ENCODE measurements around the gene SCN8A.

The SCN8A gene

DNA sequence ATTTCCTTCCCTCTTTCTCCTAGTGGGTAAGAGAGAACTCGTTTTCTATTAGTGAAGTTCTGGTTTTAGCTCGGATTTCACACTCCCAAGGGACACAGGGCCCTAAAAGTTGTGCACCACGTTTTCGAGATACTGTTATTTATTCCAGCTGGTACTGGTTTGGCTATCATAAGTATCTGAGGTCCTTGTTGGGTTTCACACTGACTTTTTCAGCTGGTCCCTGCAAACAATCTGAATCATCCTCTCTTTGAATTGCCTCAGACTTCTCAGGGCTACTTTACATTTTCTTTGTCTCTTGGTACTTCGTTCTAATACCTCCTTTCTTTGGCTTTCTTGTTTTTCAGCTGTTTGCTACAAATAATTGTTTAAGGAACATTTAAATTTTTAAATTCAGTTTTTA lies 75.7 kb downstream of the SCN8A start:
- Mint-ChIP-seq H3K27ac (no peak overlapping the region), H3K4me1 (peaks cover 31% of the 10 kb centered on the region), H3K27me3 (ENCODE audit: low read depth, poor library complexity) (peaks cover 2% of the 10 kb centered on the region), H3K4me3 (no peak overlapping the region), H3K36me3 (ENCODE audit: low read depth) (no peaks in the 10 kb centered on the region), H3K9me3 (no peaks in the 10 kb centered on the region)
- no peak for DNase-seq
- TF ChIP-seq CTCF (IDR thresholded peaks at IDR 0.05), result no peak

DNA sequence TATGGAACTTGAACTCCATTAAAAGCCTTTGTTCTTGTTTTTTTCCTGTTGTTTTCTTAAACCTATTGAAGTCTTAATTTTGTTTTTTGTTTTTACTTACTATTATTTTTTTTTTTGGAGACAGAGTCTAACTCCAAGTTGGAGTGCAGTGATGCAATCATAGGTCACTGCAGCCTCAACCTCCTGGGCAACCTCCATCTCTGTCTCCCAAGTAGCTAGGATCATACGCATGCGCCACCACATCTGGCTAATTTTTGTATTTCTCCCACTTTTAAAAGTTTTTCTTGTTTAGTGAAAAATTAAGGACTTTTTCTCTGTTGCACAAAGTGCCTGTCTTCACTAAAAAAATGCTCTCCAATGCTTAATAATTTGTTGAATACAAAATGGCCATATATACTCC lies 76.2 kb downstream of the SCN8A start:
- Mint-ChIP-seq H3K36me3 (ENCODE audit: low read depth) (no peaks in the 10 kb centered on the region), H3K9me3 (no peaks in the 10 kb centered on the region), H3K4me1 (peaks cover 25% of the 10 kb centered on the region), H3K27me3 (ENCODE audit: low read depth, poor library complexity) (peaks cover 2% of the 10 kb centered on the region), H3K4me3 (no peak overlapping the region), H3K27ac (no peak overlapping the region)
- no peak for DNase-seq
- TF ChIP-seq CTCF (IDR thresholded peaks at IDR 0.05), result no peak

GRCh38 chr12:51669271-51669670 lies 78.2 kb downstream of the SCN8A start:
- Mint-ChIP-seq H3K4me1 (peaks cover 15% of the 10 kb centered on the region), H3K9me3 (no peaks in the 10 kb centered on the region), H3K4me3 (no peak overlapping the region), H3K27me3 (ENCODE audit: low read depth, poor library complexity) (peaks cover 7% of the 10 kb centered on the region), H3K27ac (no peak overlapping the region), H3K36me3 (ENCODE audit: low read depth) (no peaks in the 10 kb centered on the region)
- no peak for TF ChIP-seq CTCF (IDR thresholded peaks at IDR 0.05)
- DNase-seq, result no peak

- Mint-ChIP-seq H3K27ac (no peak overlapping the region), H3K4me3 (no peak overlapping the region), H3K9me3 (no peaks in the 10 kb centered on the region), H3K36me3 (ENCODE audit: low read depth) (no peaks in the 10 kb centered on the region), H3K4me1 (peaks cover 18% of the 10 kb centered on the region), H3K27me3 (ENCODE audit: low read depth, poor library complexity) (peaks cover 7% of the 10 kb centered on the region)
- no peak for DNase-seq
- TF ChIP-seq CTCF (IDR thresholded peaks at IDR 0.05), result no peak
These were observed 79.0 kb downstream of the SCN8A start for GRCh38 chr12:51669996-51670395.

DNA sequence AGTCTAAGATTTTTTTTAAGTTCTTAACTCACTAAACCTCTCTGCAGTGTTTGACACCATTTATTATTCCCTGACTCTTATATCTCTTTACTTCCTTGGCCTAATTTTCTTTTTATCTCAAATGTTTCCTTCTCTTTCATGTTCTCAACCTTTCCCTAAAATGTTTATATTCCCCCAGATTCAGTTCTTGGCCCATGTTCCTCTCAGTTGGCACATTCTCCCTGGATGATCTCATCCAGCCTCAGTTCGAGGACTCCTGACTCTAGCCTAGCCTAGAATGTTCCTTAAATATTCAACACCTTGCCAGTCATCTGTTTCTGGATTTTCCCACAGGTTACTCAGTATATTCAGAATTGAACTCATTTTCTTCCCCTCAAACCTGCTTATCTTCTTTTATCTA lies 81.3 kb downstream of the SCN8A start:
- H3K9me3 Mint-ChIP-seq, result no peaks in the 10 kb centered on the region
- no peak for DNase-seq

More for the DNA sequence above, 81.3 kb downstream of the SCN8A start:
- Mint-ChIP-seq H3K4me1 (peaks cover 9% of the 10 kb centered on the region), H3K27ac (no peak overlapping the region), H3K4me3 (no peak overlapping the region), H3K27me3 (ENCODE audit: low read depth, poor library complexity) (peaks cover 7% of the 10 kb centered on the region), H3K36me3 (ENCODE audit: low read depth) (no peaks in the 10 kb centered on the region)
- no peak for TF ChIP-seq CTCF (IDR thresholded peaks at IDR 0.05)

Measured in nephron progenitor cell (in vitro differentiated cells).